HCT116 (cell line): ENCODE results near the gene MED27. TPM values are rescaled to one million over a fixed set of nuclear protein-coding genes. Genes with fewer than 3 reads are reported as not detected.

ENCODE experiments used
- ATAC-seq: fragments of 200-7000 bp; cut with Tn5 transposase; 2 replicates; pipeline ENCODE4 v1.9.1; 2020; ENCODE audit warnings: mild to moderate bottlenecking, moderate library complexity
- BruUV-seq: library from RNA; stranded (reverse); fragments of 400-500 nt; replicated peaks from 2 replicates; lab custom pipeline; 2021; lab: Mats Ljungman, UMichigan
- CTCF ChIA-PET: fragments of 300-600 bp; sonication (Branson Sonifier 250); formaldehyde crosslinking; loops from one replicate; lab custom pipeline; 2021; ENCODE audit warnings: antibody characterized with exemption; lab: Charles Lee
- POLR2A ChIA-PET: fragments of 300-600, 350-600 bp; sonication (Branson Sonifier 250); formaldehyde crosslinking; loops from one replicate; lab custom pipeline; 2021; ENCODE audit warnings: antibody characterized with exemption; lab: Charles Lee
- RAD21 ChIA-PET, 2 experiments: fragments of 300-600 bp; sonication (Branson Sonifier 250); formaldehyde crosslinking; loops; one replicate each; lab custom pipeline; 2023; ENCODE audit warnings: low total read pairs in 2 of 2; ENCODE audit not compliant: uncharacterized antibody in 2 of 2, unreplicated experiment in 2 of 2, low non-redundant PET in 1 of 2; lab: Charles Lee
- DNase-seq: peaks from one replicate; pipeline ENCODE4 v3.0.0-alpha.2; 2010; ENCODE audit warnings: low read depth, low spot score
- H2AFZ ChIP-seq: fragments of 200-600 bp; shearing (Covaris generic), sonication (generic); 2 replicates; pipeline ENCODE4 v1.6.1; 2017; ENCODE audit warnings: low read depth, mixed run types, mixed read lengths, antibody characterized with exemption, low read length; ENCODE audit not compliant: poor library complexity, severe bottlenecking
- H3K27ac ChIP-seq: 2 replicates; pipeline ENCODE4 v1.5.1; 2012; ENCODE audit warnings: low read depth, low read length
- H3K27me3 ChIP-seq: fragments of 200-600 bp; sonication (generic); 2 replicates; pipeline ENCODE4 v1.6.1; 2016; ENCODE audit warnings: mixed run types, low read length, mixed read lengths; ENCODE audit not compliant: insufficient read depth
- H3K36me3 ChIP-seq, 2 experiments: fragments of 200-500 bp in 1 of 2; fragments of 200-600 bp in 1 of 2; sonication (Bioruptor generic) in 1 of 2; sonication (generic) in 1 of 2; 2 replicates each; pipeline versions ENCODE4 v1.5.1 to v1.6.1; 2014 to 2016; ENCODE audit warnings: low read length in 2 of 2, inconsistent platforms in 1 of 2, mixed read lengths in 1 of 2, mixed run types in 1 of 2; ENCODE audit not compliant: insufficient read depth in 2 of 2, control insufficient read depth in 1 of 2
- H3K4me1 ChIP-seq, 2 experiments: fragments of 200-600 bp in 1 of 2; sonication (generic) in 1 of 2; 2 replicates each; pipeline versions ENCODE4 v1.5.1 to v1.6.1; 2012 to 2017; ENCODE audit warnings: low read length in 2 of 2, inconsistent platforms in 1 of 2, mild to moderate bottlenecking in 1 of 2, mixed read lengths in 1 of 2, mixed run types in 1 of 2, moderate library complexity in 1 of 2; ENCODE audit not compliant: insufficient read depth in 2 of 2, control insufficient read depth in 1 of 2
- H3K4me2 ChIP-seq: fragments of 200-600 bp; sonication (generic); 2 replicates; pipeline ENCODE4 v1.6.1; 2017; ENCODE audit warnings: mixed run types, low read length, mixed read lengths
- H3K4me3 ChIP-seq, 2 experiments: fragments of 200-600 bp in 1 of 2; sonication (generic) in 1 of 2; replicated peaks in 1 of 2; 2 replicates each; pipeline ENCODE4 v1.5.1; 2011 to 2016; ENCODE audit warnings: low read length in 2 of 2, control low read depth in 1 of 2, low read depth in 1 of 2, mild to moderate bottlenecking in 1 of 2, mixed read lengths in 1 of 2, mixed run types in 1 of 2
- H3K79me2 ChIP-seq: fragments of 200-600 bp; sonication (generic); 2 replicates; pipeline ENCODE4 v1.6.1; 2017; ENCODE audit warnings: mild to moderate bottlenecking, mixed run types, low read length, moderate library complexity, mixed read lengths; ENCODE audit not compliant: insufficient read depth
- H3K9ac ChIP-seq: fragments of 200-600 bp; sonication (generic); 2 replicates; pipeline ENCODE4 v1.6.1; 2016; ENCODE audit warnings: low read length, mixed read lengths
- H3K9me2 ChIP-seq: fragments of 200-600 bp; sonication (generic), shearing (Covaris generic); 2 replicates; pipeline ENCODE4 v1.6.1; 2017; ENCODE audit warnings: mixed run types, mild to moderate bottlenecking, moderate library complexity; ENCODE audit not compliant: insufficient read depth
- H3K9me3 ChIP-seq, 2 experiments: fragments of 200-500 bp in 1 of 2; fragments of 200-600 bp in 1 of 2; sonication (Bioruptor generic) in 1 of 2; sonication (generic) in 1 of 2; 2 replicates each; pipeline ENCODE4 v1.6.1; 2014 to 2017; ENCODE audit warnings: low read length in 2 of 2, mixed read lengths in 2 of 2, inconsistent platforms in 1 of 2, low read depth in 1 of 2, mild to moderate bottlenecking in 1 of 2, mixed run types in 1 of 2, moderate library complexity in 1 of 2; ENCODE audit not compliant: control insufficient read depth in 1 of 2, insufficient read depth in 1 of 2
- H4K20me1 ChIP-seq: fragments of 200-600 bp; sonication (generic), shearing (Covaris generic); 2 replicates; pipeline ENCODE4 v1.6.1; 2017; ENCODE audit warnings: mixed run types, mild to moderate bottlenecking, moderate library complexity; ENCODE audit not compliant: insufficient read depth
- CBX3 ChIP-seq: IDR thresholded peaks from 2 replicates; pipeline ENCODE4 v1.6.1; 2012; ENCODE audit warnings: low read depth
- CEBPB ChIP-seq: IDR thresholded peaks from 2 replicates; pipeline ENCODE4 v1.6.1; 2012; ENCODE audit warnings: low read depth
- EGR1 ChIP-seq: IDR thresholded peaks from 2 replicates; pipeline ENCODE4 v1.6.1; 2012; ENCODE audit warnings: low read depth
- ELF1 ChIP-seq: IDR thresholded peaks from 2 replicates; pipeline ENCODE4 v1.6.1; 2012; ENCODE audit warnings: low read depth, borderline replicate concordance
- EZH2 ChIP-seq: fragments of 200-600 bp; sonication (generic); IDR thresholded peaks from 2 replicates; pipeline ENCODE4 v1.6.1; 2017; ENCODE audit warnings: antibody characterized with exemption, mixed run types
- EZH2phosphoT487 ChIP-seq: fragments of 200-600 bp; IDR thresholded peaks from 2 replicates; pipeline ENCODE4 v1.6.1; 2018; ENCODE audit warnings: antibody characterized with exemption, borderline replicate concordance
- POLR2A ChIP-seq: IDR thresholded peaks from 2 replicates; pipeline ENCODE4 v1.7.0; 2011; ENCODE audit warnings: borderline replicate concordance; ENCODE audit not compliant: insufficient read depth, insufficient read length; ENCODE audit errors: extremely low read depth
- POLR2AphosphoS5 ChIP-seq: IDR thresholded peaks from 2 replicates; pipeline ENCODE4 v1.6.1; 2011; ENCODE audit warnings: mild to moderate bottlenecking, low read depth, low read length, moderate library complexity
- RAD21 ChIP-seq: IDR thresholded peaks from 2 replicates; pipeline ENCODE4 v1.6.1; 2012; ENCODE audit warnings: low read depth, mild to moderate bottlenecking
- SP1 ChIP-seq: IDR thresholded peaks from 2 replicates; pipeline ENCODE4 v1.6.1; 2012; ENCODE audit warnings: low read depth
- SRF ChIP-seq: IDR thresholded peaks from 2 replicates; pipeline ENCODE4 v1.6.1; 2012; ENCODE audit warnings: low read depth
- TCF7L2 ChIP-seq: IDR thresholded peaks from 2 replicates; pipeline ENCODE4 v1.7.0; 2011; ENCODE audit warnings: borderline replicate concordance, inconsistent platforms; ENCODE audit not compliant: insufficient read depth, insufficient read length; ENCODE audit errors: extremely low read depth
- ZFX ChIP-seq: fragments of 450-650 bp; IDR thresholded peaks from 2 replicates; pipeline ENCODE4 v1.6.1; 2017
- intact Hi-C: fragments of 100-400 bp; cut with micrococcal nuclease; formaldehyde crosslinking; loops from 2 replicates; pipeline ENCODE4 v1.10.0; 2022
- total RNA-seq: library from RNA; stranded (reverse); gene quantifications from one replicate; pipeline ENCODE4 v1.2.1, GENCODE V29; 2021; ENCODE audit not compliant: unreplicated experiment
- TF ChIP-seq, protein P1 (sequence below): IDR thresholded peaks from 2 replicates; pipeline ENCODE4 v1.6.1; 2012; ENCODE audit warnings: low read depth
- TF ChIP-seq, protein P2 (sequence below): IDR thresholded peaks from 2 replicates; pipeline ENCODE4 v1.6.1; 2012
- TF ChIP-seq, protein P3 (sequence below): IDR thresholded peaks from 2 replicates; pipeline ENCODE4 v1.6.1; 2011; ENCODE audit warnings: mild to moderate bottlenecking, low read length, moderate library complexity; ENCODE audit not compliant: insufficient replicate concordance; ENCODE audit errors: extremely low read depth

The MED27 gene
- total RNA-seq, 1 experiment from 2014 or later, result 26.9 TPM

DNA sequence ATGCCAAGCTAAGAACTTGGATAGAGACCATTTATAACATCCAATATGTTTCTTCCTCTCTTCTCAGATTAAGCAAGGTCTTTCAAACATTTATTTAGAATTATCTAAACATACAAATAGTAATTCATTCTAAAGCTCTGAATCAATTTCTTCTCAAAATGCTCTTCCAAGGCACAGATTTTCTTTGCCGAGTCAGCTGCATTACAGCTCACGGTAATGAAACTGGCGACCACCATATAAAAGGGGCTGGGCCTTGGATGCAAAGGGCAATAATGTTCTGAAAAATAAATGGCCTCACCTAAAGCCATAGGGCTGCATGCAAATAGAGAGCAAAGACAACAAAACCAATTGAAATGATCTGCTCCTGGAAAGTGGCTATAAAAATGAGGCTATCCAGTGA, 63.8 kb downstream of the MED27 start:
- CTCF ChIA-PET, result no interaction called here
- no peak overlapping the region for H3K9ac ChIP-seq
- DNase-seq, result no peak
- TF ChIP-seq CBX3 (no peak), EGR1 (no peak), POLR2A (no peak), SRF (no peak), POLR2AphosphoS5 (no peak), CEBPB (no peak)
- TF ChIP-seq, all 23 proteins: peak for 0
- H4K20me1 ChIP-seq, result no peaks in the 10 kb centered on the region; the same call in 1 of the 2 replicates
- POLR2A ChIA-PET, result no interaction called here
- ATAC-seq, result no peak
- H3K27ac ChIP-seq, result no peak overlapping the region
- H3K4me3 ChIP-seq, result no peak overlapping the region
- no peak overlapping the region for H3K4me2 ChIP-seq
- RAD21 ChIA-PET, result no interaction called here
- H3K9me3 ChIP-seq, result no peaks in the 10 kb centered on the region
- intact Hi-C loops, result no loop called here
- H3K4me1 ChIP-seq, result no peaks in the 10 kb centered on the region
- H3K79me2 ChIP-seq, result peaks cover 22% of the 10 kb centered on the region; the same call in 1 of the 2 replicates
- no peaks in the 10 kb centered on the region for H3K27me3 ChIP-seq
- BruUV-seq, result no TSS peak
- H2AFZ ChIP-seq, result no peak overlapping the region
- no peaks in the 10 kb centered on the region for H3K36me3 ChIP-seq
- H3K9me2 ChIP-seq, result no peaks in the 10 kb centered on the region

DNA sequence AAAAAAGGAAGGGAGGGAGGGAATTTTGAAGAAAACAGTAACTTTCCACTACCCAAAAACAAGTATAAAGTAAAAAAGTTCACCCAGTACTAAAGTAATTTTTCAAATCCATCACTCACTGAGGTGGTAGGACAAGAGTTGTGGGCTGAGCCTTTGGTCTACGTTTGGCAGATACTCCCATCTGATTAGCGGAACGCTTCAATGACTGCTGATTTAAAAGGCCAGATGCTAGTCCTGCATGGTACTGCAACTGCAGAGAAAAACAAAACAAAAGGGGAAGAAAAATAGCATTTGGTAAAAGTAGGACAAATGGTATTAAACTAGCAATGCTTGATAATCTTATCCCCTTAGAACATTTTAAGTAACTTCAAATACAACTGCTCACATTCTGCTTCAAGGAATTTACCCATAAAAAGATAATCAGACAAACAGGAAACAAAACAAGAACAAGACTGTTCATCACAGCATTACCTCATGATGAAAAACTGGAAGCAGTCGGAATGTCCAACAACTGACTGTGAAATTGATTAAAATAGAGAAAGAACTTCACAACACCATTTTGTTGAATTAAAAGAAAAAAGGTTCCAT, 65.4 kb downstream of the MED27 start:
- ATAC-seq, result no peak
- CTCF ChIA-PET, result no interaction called here
- intact Hi-C loops, result no loop called here
- Histone ChIP-seq H3K9me3 (no peaks in the 10 kb centered on the region), H3K9ac (no peak overlapping the region), H3K9me2 (no peaks in the 10 kb centered on the region), H3K27me3 (no peaks in the 10 kb centered on the region), H2AFZ (no peak overlapping the region), H4K20me1 (no peaks in the 10 kb centered on the region; the same call in 1 of the 2 replicates), H3K79me2 (peaks cover 13% of the 10 kb centered on the region; the same call in 1 of the 2 replicates), H3K4me2 (no peak overlapping the region), H3K36me3 (no peaks in the 10 kb centered on the region), H3K4me1 (peaks cover 3% of the 10 kb centered on the region in 2 experiments), H3K4me3 (no peak overlapping the region), H3K27ac (no peak overlapping the region)
- DNase-seq, result no peak
- RAD21 ChIA-PET, result no interaction called here
- POLR2A ChIA-PET, result no interaction called here
- BruUV-seq, result no TSS peak
- no peak for TF ChIP-seq POLR2AphosphoS5
- TF ChIP-seq SP1, result no peak
- no peak for TF ChIP-seq RAD21
- TF ChIP-seq EZH2phosphoT487, result no peak
- TF ChIP-seq, protein P1, sequence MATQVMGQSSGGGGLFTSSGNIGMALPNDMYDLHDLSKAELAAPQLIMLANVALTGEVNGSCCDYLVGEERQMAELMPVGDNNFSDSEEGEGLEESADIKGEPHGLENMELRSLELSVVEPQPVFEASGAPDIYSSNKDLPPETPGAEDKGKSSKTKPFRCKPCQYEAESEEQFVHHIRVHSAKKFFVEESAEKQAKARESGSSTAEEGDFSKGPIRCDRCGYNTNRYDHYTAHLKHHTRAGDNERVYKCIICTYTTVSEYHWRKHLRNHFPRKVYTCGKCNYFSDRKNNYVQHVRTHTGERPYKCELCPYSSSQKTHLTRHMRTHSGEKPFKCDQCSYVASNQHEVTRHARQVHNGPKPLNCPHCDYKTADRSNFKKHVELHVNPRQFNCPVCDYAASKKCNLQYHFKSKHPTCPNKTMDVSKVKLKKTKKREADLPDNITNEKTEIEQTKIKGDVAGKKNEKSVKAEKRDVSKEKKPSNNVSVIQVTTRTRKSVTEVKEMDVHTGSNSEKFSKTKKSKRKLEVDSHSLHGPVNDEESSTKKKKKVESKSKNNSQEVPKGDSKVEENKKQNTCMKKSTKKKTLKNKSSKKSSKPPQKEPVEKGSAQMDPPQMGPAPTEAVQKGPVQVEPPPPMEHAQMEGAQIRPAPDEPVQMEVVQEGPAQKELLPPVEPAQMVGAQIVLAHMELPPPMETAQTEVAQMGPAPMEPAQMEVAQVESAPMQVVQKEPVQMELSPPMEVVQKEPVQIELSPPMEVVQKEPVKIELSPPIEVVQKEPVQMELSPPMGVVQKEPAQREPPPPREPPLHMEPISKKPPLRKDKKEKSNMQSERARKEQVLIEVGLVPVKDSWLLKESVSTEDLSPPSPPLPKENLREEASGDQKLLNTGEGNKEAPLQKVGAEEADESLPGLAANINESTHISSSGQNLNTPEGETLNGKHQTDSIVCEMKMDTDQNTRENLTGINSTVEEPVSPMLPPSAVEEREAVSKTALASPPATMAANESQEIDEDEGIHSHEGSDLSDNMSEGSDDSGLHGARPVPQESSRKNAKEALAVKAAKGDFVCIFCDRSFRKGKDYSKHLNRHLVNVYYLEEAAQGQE, result no peak
- TF ChIP-seq EZH2, result no peak
- no peak for TF ChIP-seq CBX3
- TF ChIP-seq, protein P2, sequence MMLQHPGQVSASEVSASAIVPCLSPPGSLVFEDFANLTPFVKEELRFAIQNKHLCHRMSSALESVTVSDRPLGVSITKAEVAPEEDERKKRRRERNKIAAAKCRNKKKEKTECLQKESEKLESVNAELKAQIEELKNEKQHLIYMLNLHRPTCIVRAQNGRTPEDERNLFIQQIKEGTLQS, result no peak
- TF ChIP-seq, protein P3, sequence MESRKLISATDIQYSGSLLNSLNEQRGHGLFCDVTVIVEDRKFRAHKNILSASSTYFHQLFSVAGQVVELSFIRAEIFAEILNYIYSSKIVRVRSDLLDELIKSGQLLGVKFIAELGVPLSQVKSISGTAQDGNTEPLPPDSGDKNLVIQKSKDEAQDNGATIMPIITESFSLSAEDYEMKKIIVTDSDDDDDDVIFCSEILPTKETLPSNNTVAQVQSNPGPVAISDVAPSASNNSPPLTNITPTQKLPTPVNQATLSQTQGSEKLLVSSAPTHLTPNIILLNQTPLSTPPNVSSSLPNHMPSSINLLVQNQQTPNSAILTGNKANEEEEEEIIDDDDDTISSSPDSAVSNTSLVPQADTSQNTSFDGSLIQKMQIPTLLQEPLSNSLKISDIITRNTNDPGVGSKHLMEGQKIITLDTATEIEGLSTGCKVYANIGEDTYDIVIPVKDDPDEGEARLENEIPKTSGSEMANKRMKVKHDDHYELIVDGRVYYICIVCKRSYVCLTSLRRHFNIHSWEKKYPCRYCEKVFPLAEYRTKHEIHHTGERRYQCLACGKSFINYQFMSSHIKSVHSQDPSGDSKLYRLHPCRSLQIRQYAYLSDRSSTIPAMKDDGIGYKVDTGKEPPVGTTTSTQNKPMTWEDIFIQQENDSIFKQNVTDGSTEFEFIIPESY, result no peak
- no peak for TF ChIP-seq ELF1
- no peak for TF ChIP-seq CEBPB
- TF ChIP-seq ZFX, result no peak
- no peak for TF ChIP-seq TCF7L2
